Activated CD8-positive, alpha-beta memory T cell treated with anti-CD3 and anti-CD28 coated beads, Interleukin-2, amount 50 U/mL, for 1 hour (primary cell): ENCODE results near the gene GOT1.

ENCODE experiments used
- DNase-seq: peaks from one replicate; pipeline ENCODE4 v3.0.0-alpha.2; 2020; ENCODE audit errors: extremely low read depth

Gene GOT1

GRCh38 chr10:99433378-99434020 lies 3.1 kb upstream of the GOT1 start:
- no peak for DNase-seq

- no peak for DNase-seq
Observed at GRCh38 chr10:99432881-99433280, 2.5 kb upstream of the GOT1 start.

- no peak for DNase-seq
Observed at GRCh38 chr10:99432047-99432446, 1.6 kb upstream of the GOT1 start.

- no peak for DNase-seq
Observed at GRCh38 chr10:99431190-99431760, 851 bp upstream of the GOT1 start.

GRCh38 chr10:99430116-99430450 lies 341 bp downstream of the GOT1 start:
- no peak for DNase-seq

GRCh38 chr10:99429517-99430095 lies 818 bp downstream of the GOT1 start:
- no peak for DNase-seq

GRCh38 chr10:99427566-99428190 lies 2.7 kb downstream of the GOT1 start:
- DNase-seq: no peak

GRCh38 chr10:99426689-99427088 lies 3.7 kb downstream of the GOT1 start:
- no peak for DNase-seq

GRCh38 chr10:99425204-99425603 lies 5.2 kb downstream of the GOT1 start:
- no peak for DNase-seq

- no peak for DNase-seq
Observed at GRCh38 chr10:99424656-99425055, 5.8 kb downstream of the GOT1 start.

- DNase-seq: no peak
Observed at GRCh38 chr10:99422529-99423096, 7.8 kb downstream of the GOT1 start.

GRCh38 chr10:99421233-99421739 lies 9.1 kb downstream of the GOT1 start:
- no peak for DNase-seq

GRCh38 chr10:99419688-99420087 lies 10.7 kb downstream of the GOT1 start:
- no peak for DNase-seq

GRCh38 chr10:99418910-99419624 lies 11.4 kb downstream of the GOT1 start:
- DNase-seq: no peak

- no peak for DNase-seq
Observed at GRCh38 chr10:99412099-99412498, 18.3 kb downstream of the GOT1 start.

- no peak for DNase-seq
Observed at GRCh38 chr10:99411546-99411945, 18.9 kb downstream of the GOT1 start.

- DNase-seq: no peak
Observed at GRCh38 chr10:99410876-99411275, 19.5 kb downstream of the GOT1 start.

GRCh38 chr10:99410146-99410545 lies 20.3 kb downstream of the GOT1 start:
- no peak for DNase-seq

- DNase-seq: no peak
Observed at GRCh38 chr10:99406149-99406548, 24.3 kb downstream of the GOT1 start.

GRCh38 chr10:99403674-99404073 lies 26.8 kb downstream of the GOT1 start:
- DNase-seq: no peak

GRCh38 chr10:99399664-99400063 lies 30.8 kb downstream of the GOT1 start:
- DNase-seq: no peak

GRCh38 chr10:99396471-99396870 lies 34.0 kb downstream of the GOT1 start:
- no peak for DNase-seq
